Measurements from ENCODE around the gene FAM83C. TPM values are rescaled to one million over a fixed set of nuclear protein-coding genes. Genes with fewer than 3 reads are reported as not detected.

FAM83C gene
- total RNA-seq, 1 experiment from 2014 or later = not detected

DNA sequence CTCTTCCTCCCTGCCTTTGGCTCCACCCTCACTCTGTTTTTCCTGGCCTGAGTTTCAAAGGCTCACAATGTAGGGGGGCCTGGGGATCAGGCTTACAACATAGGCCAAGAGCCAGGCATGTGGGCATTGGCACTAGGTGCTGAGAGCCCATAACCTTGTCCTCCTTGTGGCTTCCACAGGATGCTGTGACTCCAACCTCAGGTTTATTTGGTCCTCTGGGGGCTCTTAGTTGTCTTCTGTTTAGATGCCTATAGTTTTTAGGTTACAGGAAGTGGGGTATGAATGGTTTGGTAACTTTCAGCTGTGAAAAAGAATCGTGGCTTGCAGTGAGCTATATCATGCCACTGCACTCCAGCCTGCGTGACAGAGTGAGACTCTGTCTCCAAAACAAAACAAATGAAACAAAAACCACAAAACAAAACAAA is 40.2 kb downstream of the FAM83C start:
- peaks cover 2% of the 10 kb centered on the region for H3K4me1 Mint-ChIP-seq (ENCODE audit: insufficient read depth, unreplicated experiment)
- no peak for DNase-seq (ENCODE audit: unreplicated experiment)
- peak overlapping the region; percentile 9 for H3K27ac Mint-ChIP-seq (ENCODE audit: low read depth, unreplicated experiment)
- BruUV-seq (replicated peaks) = no TSS peak
- ChIA-PET CTCF (interaction anchor here (0.6 kb wide), 1 partner anchor 18 kb away, joined by 4 read pairs; no protein-coding TSS in a partner anchor), POLR2A (interaction anchor here (0.9 kb wide), 1 partner anchor 12 kb away, joined by 3 read pairs; no protein-coding TSS in a partner anchor)
- intact Hi-C loops (cut with micrococcal nuclease) = no loop called here
- H3K36me3 Mint-ChIP-seq (ENCODE audit: insufficient read depth, unreplicated experiment) = no peaks in the 10 kb centered on the region
- H3K9me3 Mint-ChIP-seq (ENCODE audit: unreplicated experiment) = no peaks in the 10 kb centered on the region
- no peak overlapping the region for H3K4me3 Mint-ChIP-seq (ENCODE audit: unreplicated experiment)
- no peaks in the 10 kb centered on the region for H3K27me3 Mint-ChIP-seq (ENCODE audit: insufficient read depth, unreplicated experiment)
- TF ChIP-seq, protein P1, sequence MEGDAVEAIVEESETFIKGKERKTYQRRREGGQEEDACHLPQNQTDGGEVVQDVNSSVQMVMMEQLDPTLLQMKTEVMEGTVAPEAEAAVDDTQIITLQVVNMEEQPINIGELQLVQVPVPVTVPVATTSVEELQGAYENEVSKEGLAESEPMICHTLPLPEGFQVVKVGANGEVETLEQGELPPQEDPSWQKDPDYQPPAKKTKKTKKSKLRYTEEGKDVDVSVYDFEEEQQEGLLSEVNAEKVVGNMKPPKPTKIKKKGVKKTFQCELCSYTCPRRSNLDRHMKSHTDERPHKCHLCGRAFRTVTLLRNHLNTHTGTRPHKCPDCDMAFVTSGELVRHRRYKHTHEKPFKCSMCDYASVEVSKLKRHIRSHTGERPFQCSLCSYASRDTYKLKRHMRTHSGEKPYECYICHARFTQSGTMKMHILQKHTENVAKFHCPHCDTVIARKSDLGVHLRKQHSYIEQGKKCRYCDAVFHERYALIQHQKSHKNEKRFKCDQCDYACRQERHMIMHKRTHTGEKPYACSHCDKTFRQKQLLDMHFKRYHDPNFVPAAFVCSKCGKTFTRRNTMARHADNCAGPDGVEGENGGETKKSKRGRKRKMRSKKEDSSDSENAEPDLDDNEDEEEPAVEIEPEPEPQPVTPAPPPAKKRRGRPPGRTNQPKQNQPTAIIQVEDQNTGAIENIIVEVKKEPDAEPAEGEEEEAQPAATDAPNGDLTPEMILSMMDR (IDR thresholded peaks at IDR 0.05; ENCODE audit: unreplicated experiment) = no peak

- ChIA-PET CTCF (interaction anchor here (1.1 kb wide), 1 partner anchor 18 kb away, joined by 3 read pairs; no protein-coding TSS in a partner anchor), POLR2A (interaction anchor here (0.8 to 0.9 kb wide), 2 partner anchors 11 to 12 kb away, joined by 3 read pairs; no protein-coding TSS in a partner anchor)
- no peaks in the 10 kb centered on the region for H3K27me3 Mint-ChIP-seq (ENCODE audit: insufficient read depth, unreplicated experiment)
- H3K9me3 Mint-ChIP-seq (ENCODE audit: unreplicated experiment) = no peaks in the 10 kb centered on the region
- no peaks in the 10 kb centered on the region for H3K4me1 Mint-ChIP-seq (ENCODE audit: insufficient read depth, unreplicated experiment)
- BruUV-seq (replicated peaks) = no TSS peak
- TF ChIP-seq, protein P1 (IDR thresholded peaks at IDR 0.05; ENCODE audit: unreplicated experiment) = no peak
- intact Hi-C loops (cut with micrococcal nuclease) = no loop called here
- no peak overlapping the region for H3K27ac Mint-ChIP-seq (ENCODE audit: low read depth, unreplicated experiment)
- no peak for DNase-seq (ENCODE audit: unreplicated experiment)
- H3K36me3 Mint-ChIP-seq (ENCODE audit: insufficient read depth, unreplicated experiment) = no peaks in the 10 kb centered on the region
- H3K4me3 Mint-ChIP-seq (ENCODE audit: unreplicated experiment) = no peak overlapping the region
Measured at GRCh38 chr20:35251613-35251940, 40.6 kb downstream of the FAM83C start.

GRCh38 chr20:35248641-35249475 is 43.4 kb downstream of the FAM83C start:
- Mint-ChIP-seq H3K27ac (ENCODE audit: low read depth, unreplicated experiment) (no peak overlapping the region), H3K27me3 (ENCODE audit: insufficient read depth, unreplicated experiment) (no peaks in the 10 kb centered on the region), H3K9me3 (ENCODE audit: unreplicated experiment) (no peaks in the 10 kb centered on the region), H3K36me3 (ENCODE audit: insufficient read depth, unreplicated experiment) (no peaks in the 10 kb centered on the region), H3K4me3 (ENCODE audit: unreplicated experiment) (no peak overlapping the region), H3K4me1 (ENCODE audit: insufficient read depth, unreplicated experiment) (no peaks in the 10 kb centered on the region)
- TF ChIP-seq, protein P1 (IDR thresholded peaks at IDR 0.05; ENCODE audit: unreplicated experiment) = no peak
- intact Hi-C loops (cut with micrococcal nuclease) = no loop called here
- no peak for DNase-seq (ENCODE audit: unreplicated experiment)
- no TSS peak for BruUV-seq (replicated peaks)
- POLR2A ChIA-PET = interaction anchor here (0.6 kb wide), 1 partner anchor 89 kb away, joined by 3 read pairs; no protein-coding TSS in a partner anchor
- CTCF ChIA-PET = interaction anchor here (0.7 to 1.0 kb wide), 2 partner anchors 20 to 152 kb away, joined by 3 to 6 read pairs; no protein-coding TSS in a partner anchor

DNA sequence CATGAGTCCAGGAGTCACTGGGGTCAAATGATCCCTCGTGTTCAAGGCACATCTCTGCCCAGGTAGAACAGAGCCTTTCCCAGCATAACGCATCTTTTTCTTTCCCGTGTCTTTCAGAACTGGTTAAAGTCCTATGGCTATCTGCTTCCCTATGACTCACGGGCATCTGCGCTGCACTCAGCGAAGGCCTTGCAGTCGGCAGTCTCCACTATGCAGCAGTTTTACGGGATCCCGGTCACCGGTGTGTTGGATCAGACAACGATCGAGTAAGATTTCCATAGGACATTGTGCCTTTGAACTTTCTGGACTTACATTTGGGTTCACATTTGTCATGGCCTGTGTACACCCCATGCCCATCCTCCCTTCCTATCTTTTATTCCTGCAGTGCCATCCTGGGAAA is 45.5 kb downstream of the FAM83C start:
- no peak for DNase-seq (ENCODE audit: unreplicated experiment)
- intact Hi-C loops (cut with micrococcal nuclease) = no loop called here
- H3K4me3 Mint-ChIP-seq (ENCODE audit: unreplicated experiment) = no peak overlapping the region
- H3K27ac Mint-ChIP-seq (ENCODE audit: low read depth, unreplicated experiment) = no peak overlapping the region
- TF ChIP-seq, protein P1 (IDR thresholded peaks at IDR 0.05; ENCODE audit: unreplicated experiment) = no peak
- H3K4me1 Mint-ChIP-seq (ENCODE audit: insufficient read depth, unreplicated experiment) = no peaks in the 10 kb centered on the region
- H3K27me3 Mint-ChIP-seq (ENCODE audit: insufficient read depth, unreplicated experiment) = peaks cover 10% of the 10 kb centered on the region
- no peaks in the 10 kb centered on the region for H3K36me3 Mint-ChIP-seq (ENCODE audit: insufficient read depth, unreplicated experiment)
- H3K9me3 Mint-ChIP-seq (ENCODE audit: unreplicated experiment) = no peaks in the 10 kb centered on the region
- BruUV-seq (replicated peaks) = no TSS peak
- ChIA-PET CTCF (interaction anchor here (0.6 to 1.5 kb wide), 2 partner anchors 38 to 410 kb away, joined by 3 to 6 read pairs; no protein-coding TSS in a partner anchor), POLR2A (no interaction called here)
